ENCODE results near the gene TCTN2. TPM values are rescaled to one million over a fixed set of nuclear protein-coding genes. Genes with fewer than 3 reads are reported as not detected.

Gene TCTN2
- total and polyA plus RNA-seq, 12 donors = 1.9 to 6.3 (median 4.0) TPM

- Histone ChIP-seq H3K36me3 (peaks cover 0 to 100% (median 39%) of the 10 kb centered on the region in 9 donors), H3K4me3 (no peak overlapping the region), H3K4me1 (no peaks in the 10 kb centered on the region), H3K27me3 (no peaks in the 10 kb centered on the region), H3K27ac (no peak overlapping the region), H3K9me3 (no peaks in the 10 kb centered on the region)
- ATAC-seq (no peak), DNase-seq (no peak)
- intact Hi-C loops (cut with DNase I) = no loop called here
- 97% methylated on average over 12 of the region's 12 CpGs for WGBS, 2 donors
- no peak for TF ChIP-seq CTCF (IDR thresholded peaks at IDR 0.05)
Measured at GRCh38 chr12:123754041-123754772, 83.3 kb downstream of the TCTN2 start.

- intact Hi-C loops (cut with DNase I) = no loop called here
- DNase-seq (no peak), ATAC-seq (no peak)
- Histone ChIP-seq H3K9me3 (no peaks in the 10 kb centered on the region), H3K36me3 (peaks cover 0 to 75% (median 21%) of the 10 kb centered on the region in 9 donors), H3K4me1 (peaks cover 0 to 12% (median 4%) of the 10 kb centered on the region in 9 donors), H3K4me3 (no peak overlapping the region), H3K27ac (no peak overlapping the region), H3K27me3 (peaks cover 0 to 21% (median 12%) of the 10 kb centered on the region in 7 donors)
- 86 to 89% methylated on average over 6 of the region's 6 CpGs for WGBS, 2 donors
- no peak for TF ChIP-seq CTCF (IDR thresholded peaks at IDR 0.05)
Measured at GRCh38 chr12:123757561-123757960, 86.6 kb downstream of the TCTN2 start.

Other genes with a start within 250 kb of the TCTN2 start
- 1 to 10 TPM; 1.5 to 3.5 (median 2.0) TPM for gene RILPL2, start 234.4 kb upstream of the TCTN2 start, total RNA-seq
- 1 to 10 TPM; 2.8 to 3.2 TPM for gene RILPL2, start 234.4 kb upstream of the TCTN2 start, polyA plus RNA-seq
- gene SNRNP35, start 213.0 kb upstream of the TCTN2 start, total RNA-seq = 10 to 100 TPM; 18.0 to 32.4 (median 19.5) TPM
- 100 to 1,000 TPM in 1 of 2 donors, 10 to 100 TPM in 1; 27.6 to 117 TPM for gene SNRNP35, start 213.0 kb upstream of the TCTN2 start, polyA plus RNA-seq
- 100 to 1,000 TPM in 3 of 10 donors, 10 to 100 TPM in 7; 71.4 to 132 (median 86.6) TPM for gene RILPL1, start 137.4 kb upstream of the TCTN2 start, total RNA-seq
- gene RILPL1, start 137.4 kb upstream of the TCTN2 start, polyA plus RNA-seq = 100 to 1,000 TPM in 1 of 2 donors, 10 to 100 TPM in 1; 78.7 to 106 TPM
- 100 to 1,000 TPM; 133 to 244 (median 158) TPM for gene TMED2, start 86.6 kb upstream of the TCTN2 start, total RNA-seq
- gene TMED2, start 86.6 kb upstream of the TCTN2 start, polyA plus RNA-seq = 100 to 1,000 TPM in 1 of 2 donors, 10 to 100 TPM in 1; 22.2 to 141 TPM
- 1 to 10 TPM; 3.2 to 8.8 (median 4.8) TPM for gene DDX55, start 69.0 kb upstream of the TCTN2 start, total RNA-seq
- gene DDX55, start 69.0 kb upstream of the TCTN2 start, polyA plus RNA-seq = 10 to 100 TPM in 1 of 2 donors, 1 to 10 TPM in 1; 6.2 to 14.0 TPM
- gene EIF2B1, start 37.4 kb upstream of the TCTN2 start, total RNA-seq = 10 to 100 TPM; 26.3 to 36.4 (median 31.8) TPM
- gene EIF2B1, start 37.4 kb upstream of the TCTN2 start, polyA plus RNA-seq = 10 to 100 TPM; 21.2 to 25.5 TPM
- gene GTF2H3, start 37.3 kb upstream of the TCTN2 start, total RNA-seq = 10 to 100 TPM; 12.8 to 18.3 (median 15.5) TPM
- 1 to 10 TPM; 4.0 to 4.4 TPM for gene GTF2H3, start 37.3 kb upstream of the TCTN2 start, polyA plus RNA-seq
- gene ATP6V0A2, start 41.2 kb downstream of the TCTN2 start, total RNA-seq = 10 to 100 TPM in 9 of 10 donors, 1 to 10 TPM in 1; 8.6 to 16.9 (median 11.6) TPM
- 1 to 10 TPM; 4.7 to 6.2 TPM for gene ATP6V0A2, start 41.2 kb downstream of the TCTN2 start, polyA plus RNA-seq
- under 1 TPM in 7 of 10 donors, not detected in 3; 0.05 to 0.60 (median 0.24) TPM for gene DNAH10, start 91.2 kb downstream of the TCTN2 start, total RNA-seq
- under 1 TPM; 0.07 to 0.09 TPM for gene DNAH10, start 91.2 kb downstream of the TCTN2 start, polyA plus RNA-seq